Tibial nerve (tissue), 4 donors: ENCODE data around the gene GALNTL6.

Experiments used
- EP300 ChIP-seq, 2 donors: sonication (generic); formaldehyde crosslinking; IDR thresholded peaks; one replicate each; pipeline ENCODE4 v1.6.1; 2017; ENCODE audit warnings: antibody characterized with exemption in 2 of 2, mild to moderate bottlenecking in 1 of 2
- POLR2A ChIP-seq, 2 donors: fragments of 450-650 bp; IDR thresholded peaks; one replicate each; pipeline ENCODE4 v1.6.1; 2017; ENCODE audit warnings: antibody characterized with exemption in 2 of 2, mild to moderate bottlenecking in 2 of 2, moderate library complexity in 2 of 2
- TF ChIP-seq, protein P1 (sequence below), 5 experiments: fragments of 200-600 bp in 3 of 5; fragments of 450-650 bp in 2 of 5; sonication (generic) in 3 of 5; IDR thresholded peaks; one replicate each; pipeline ENCODE4 v1.5.1; 2016 to 2019; ENCODE audit warnings: antibody characterized with exemption in 5 of 5, mild to moderate bottlenecking in 3 of 5, moderate library complexity in 2 of 5

DNA sequence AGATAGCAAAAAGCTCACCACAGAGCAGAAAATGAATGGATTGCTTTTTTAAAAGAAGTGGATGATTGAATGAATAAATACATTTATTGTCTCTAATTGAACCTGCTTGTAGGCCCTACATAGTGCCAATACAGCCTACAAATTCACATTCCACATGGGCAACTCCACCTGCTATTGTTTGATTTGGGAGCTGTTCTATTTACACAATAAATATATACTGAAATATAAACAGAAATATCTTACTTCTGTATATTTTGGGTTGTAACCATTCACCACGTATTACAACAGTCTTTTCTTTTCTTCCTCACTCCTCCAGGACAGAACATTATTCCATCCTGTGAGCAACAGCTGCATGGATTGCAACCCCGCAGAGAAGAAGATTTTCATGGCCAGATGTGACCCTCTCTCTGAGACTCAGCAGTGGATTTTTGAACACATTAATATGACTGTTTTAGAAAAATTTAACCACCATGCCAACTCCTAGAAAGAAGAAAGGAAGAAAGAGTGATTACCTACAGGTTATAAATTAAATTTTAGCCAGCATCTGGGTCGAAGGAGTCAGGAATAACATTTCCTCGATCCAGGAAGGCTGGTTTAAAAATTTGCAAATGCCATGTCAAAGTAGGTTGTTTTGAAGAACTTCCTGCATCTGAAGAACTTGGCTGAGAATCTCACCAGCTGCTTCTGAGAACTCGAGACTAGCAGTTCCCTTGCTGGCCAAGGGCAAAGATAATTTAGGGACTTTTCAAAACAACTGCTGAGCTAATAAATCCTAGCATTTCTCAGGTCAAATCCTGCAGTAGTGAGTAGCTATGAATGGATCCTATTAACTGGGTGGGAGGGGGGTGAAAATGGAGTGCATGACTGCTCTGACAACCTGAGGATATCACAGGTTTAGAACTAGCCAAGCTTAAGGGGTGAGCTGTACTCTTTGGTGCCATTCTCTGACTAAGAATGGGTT, 1226.7 kb downstream of the GALNTL6 start:
- TF ChIP-seq, protein P1, sequence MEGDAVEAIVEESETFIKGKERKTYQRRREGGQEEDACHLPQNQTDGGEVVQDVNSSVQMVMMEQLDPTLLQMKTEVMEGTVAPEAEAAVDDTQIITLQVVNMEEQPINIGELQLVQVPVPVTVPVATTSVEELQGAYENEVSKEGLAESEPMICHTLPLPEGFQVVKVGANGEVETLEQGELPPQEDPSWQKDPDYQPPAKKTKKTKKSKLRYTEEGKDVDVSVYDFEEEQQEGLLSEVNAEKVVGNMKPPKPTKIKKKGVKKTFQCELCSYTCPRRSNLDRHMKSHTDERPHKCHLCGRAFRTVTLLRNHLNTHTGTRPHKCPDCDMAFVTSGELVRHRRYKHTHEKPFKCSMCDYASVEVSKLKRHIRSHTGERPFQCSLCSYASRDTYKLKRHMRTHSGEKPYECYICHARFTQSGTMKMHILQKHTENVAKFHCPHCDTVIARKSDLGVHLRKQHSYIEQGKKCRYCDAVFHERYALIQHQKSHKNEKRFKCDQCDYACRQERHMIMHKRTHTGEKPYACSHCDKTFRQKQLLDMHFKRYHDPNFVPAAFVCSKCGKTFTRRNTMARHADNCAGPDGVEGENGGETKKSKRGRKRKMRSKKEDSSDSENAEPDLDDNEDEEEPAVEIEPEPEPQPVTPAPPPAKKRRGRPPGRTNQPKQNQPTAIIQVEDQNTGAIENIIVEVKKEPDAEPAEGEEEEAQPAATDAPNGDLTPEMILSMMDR (IDR thresholded peaks at IDR 0.05): no peak
- TF ChIP-seq EP300 (IDR thresholded peaks at IDR 0.05) (no peak), POLR2A (IDR thresholded peaks at IDR 0.05) (no peak)
